ENCODE data around the gene JMJD7.

The JMJD7 gene

DNA sequence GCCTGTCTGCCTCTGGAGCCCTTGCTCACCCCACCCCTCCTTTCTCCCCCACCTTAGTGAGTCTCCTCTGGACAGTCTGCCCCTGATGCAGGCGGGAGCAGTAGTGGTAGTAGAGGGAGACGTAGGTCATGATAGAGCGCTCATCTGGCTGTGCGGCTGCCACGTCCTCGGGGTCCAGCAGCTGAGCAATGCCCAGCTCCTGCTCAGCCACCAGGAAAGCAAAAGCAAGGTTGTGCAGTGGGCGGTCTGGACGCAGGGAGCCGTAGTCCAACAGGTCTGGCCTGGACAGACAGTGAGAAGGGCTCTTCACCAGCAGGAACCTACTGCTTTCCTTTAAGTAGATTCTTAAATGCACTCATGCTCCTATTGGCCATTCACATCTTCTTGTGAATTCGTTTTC lies 59.3 kb downstream of the JMJD7 start:
- FAIRE-seq = no peak

Data from G401.6 (cell line).